Measurements from ENCODE around the gene INPP5A.

GRCh38 chr10:132504501-132505272 is 32.9 kb upstream of the INPP5A start:
- TF ChIP-seq CTCF (IDR thresholded peaks at IDR 0.05; ENCODE audit: poor library complexity) (no peak), EZH2 (IDR thresholded peaks at IDR 0.05; ENCODE audit: borderline replicate concordance) (no peak)
